HK-2 (cell line): ENCODE measurements around the gene RIN1.

ENCODE experiments used
- DNase-seq: peaks from one replicate; pipeline ENCODE4 v3.0.0-alpha.2; 2018; ENCODE audit not compliant: unreplicated experiment

Gene RIN1

DNA sequence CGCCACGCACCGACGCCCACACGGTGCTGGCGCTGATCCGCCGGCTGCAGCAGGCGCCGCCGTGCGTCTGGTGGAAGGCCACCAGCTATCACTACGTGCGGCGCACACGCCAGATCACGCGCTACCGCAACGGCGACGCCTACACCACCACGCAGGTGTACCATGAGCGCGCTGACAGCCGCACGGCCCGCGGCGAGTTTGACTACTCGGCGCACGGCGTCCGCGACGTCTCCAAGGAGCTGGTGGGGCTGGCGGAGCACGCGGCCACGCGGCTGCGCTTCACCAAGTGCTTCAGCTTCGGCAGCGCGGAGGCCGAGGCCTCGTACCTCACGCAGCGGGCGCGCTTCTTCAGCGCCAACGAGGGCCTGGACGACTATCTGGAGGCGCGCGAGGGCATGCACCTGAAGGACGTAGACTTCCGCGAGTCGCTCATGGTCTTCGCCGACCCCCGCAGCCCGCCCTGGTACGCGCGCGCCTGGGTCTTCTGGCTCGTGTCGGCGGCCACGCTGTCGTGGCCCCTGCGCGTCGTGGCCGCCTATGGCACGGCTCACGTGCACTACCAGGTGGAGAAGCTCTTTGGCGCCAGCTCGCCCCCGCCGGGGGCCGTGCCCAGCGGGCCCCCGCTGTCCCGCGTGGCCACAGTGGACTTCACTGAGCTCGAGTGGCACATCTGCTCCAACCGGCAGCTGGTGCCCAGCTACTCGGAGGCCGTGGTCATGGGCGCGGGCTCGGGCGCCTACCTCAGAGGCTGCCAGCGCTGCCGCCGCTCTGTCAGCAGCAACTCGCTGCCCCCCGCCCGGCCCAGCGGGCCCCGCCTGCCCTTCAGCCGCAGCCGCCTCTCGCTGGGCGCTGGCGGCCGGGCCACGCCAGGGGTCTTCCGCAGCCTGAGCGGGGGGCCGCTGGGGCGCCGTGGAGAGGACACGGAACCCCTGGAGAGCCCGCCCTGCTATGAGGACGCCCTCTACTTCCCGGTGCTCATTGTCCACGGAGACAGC lies 41.3 kb downstream of the RIN1 start:
- DNase-seq, result no peak

GRCh38 chr11:66293777-66294625 lies 42.2 kb downstream of the RIN1 start:
- no peak for DNase-seq

DNA sequence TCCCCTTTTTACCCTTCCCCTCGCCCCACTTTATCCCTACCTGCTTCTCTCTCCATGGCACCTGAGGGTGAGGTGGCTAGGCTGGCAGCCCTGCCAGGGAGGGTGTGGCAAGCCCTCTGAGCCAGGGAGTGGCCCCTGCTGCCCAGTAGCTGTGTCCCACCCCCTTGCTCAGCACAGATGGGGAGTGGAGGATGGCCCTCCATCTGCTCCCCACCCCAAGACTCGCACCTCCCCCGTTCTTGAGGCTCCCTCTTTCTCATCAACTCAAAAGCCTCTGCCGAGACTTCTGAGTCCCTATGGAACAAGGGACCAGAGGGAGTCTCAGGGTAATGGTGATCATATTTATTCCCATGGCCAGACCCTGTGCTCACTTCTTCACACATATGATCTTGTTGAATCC lies 42.9 kb downstream of the RIN1 start:
- no peak for DNase-seq

DNA sequence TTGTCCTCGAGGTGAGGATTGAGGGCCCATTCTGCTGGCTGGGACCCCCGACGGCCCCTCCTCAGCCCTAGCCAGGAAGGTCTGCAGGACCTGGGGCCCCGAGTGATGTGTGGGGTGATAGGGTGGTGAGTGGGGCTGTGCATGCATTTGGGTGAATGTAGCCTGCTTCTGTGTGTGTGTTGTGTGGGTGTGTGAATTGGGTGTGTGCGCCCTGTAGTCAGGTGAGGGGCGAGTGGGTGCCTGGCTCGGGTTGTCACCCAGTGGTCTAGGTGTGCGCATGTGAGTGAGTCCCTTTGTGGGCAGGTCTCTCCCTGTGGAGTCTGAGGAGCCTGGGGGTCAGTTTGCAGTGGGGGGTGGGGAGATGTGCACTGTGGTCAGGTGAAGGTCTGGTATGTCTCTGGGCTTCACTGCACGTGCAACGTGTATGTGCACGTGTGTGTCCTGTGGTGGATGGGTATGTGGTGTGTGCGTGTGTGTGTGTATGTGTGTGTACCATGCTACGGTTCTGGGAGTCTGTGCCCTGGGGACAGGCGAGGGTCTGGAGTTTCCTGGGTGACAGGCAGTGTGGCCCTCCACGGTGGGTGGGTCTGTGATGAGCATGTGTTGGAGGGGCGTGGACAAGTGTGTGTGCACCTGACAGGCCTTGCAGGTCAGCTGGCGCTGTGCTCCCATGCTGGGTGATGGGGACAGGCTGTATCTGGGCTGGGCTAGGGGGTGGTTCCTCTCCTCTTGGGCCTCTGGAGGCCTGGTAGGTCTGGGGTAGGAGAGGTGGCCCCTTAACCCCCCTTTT lies 43.5 kb downstream of the RIN1 start:
- no peak for DNase-seq

- DNase-seq, result no peak
Measured at GRCh38 chr11:66291706-66292542, 44.3 kb downstream of the RIN1 start, which contains the start of gene TMEM151A. Gene TMEM151A (plus strand): TSS chr11:66291894. CDS start chr11:66292014, 120 bp downstream.

- DNase-seq, result no peak
Measured at GRCh38 chr11:66291303-66291705, 44.9 kb downstream of the RIN1 start.

- DNase-seq, result no peak
Measured at GRCh38 chr11:66290330-66290621, 46.0 kb downstream of the RIN1 start.

- no peak for DNase-seq
Measured at GRCh38 chr11:66289548-66290329, 46.5 kb downstream of the RIN1 start.

GRCh38 chr11:66288671-66289547 lies 47.3 kb downstream of the RIN1 start, which contains the start of gene YIF1A:
Gene YIF1A (minus strand): TSS chr11:66289143. CDS start chr11:66288985, 158 bp downstream.
- DNase-seq, result peak; percentile 96

- DNase-seq, result no peak
Measured at GRCh38 chr11:66287889-66288670, 48.2 kb downstream of the RIN1 start.

DNA sequence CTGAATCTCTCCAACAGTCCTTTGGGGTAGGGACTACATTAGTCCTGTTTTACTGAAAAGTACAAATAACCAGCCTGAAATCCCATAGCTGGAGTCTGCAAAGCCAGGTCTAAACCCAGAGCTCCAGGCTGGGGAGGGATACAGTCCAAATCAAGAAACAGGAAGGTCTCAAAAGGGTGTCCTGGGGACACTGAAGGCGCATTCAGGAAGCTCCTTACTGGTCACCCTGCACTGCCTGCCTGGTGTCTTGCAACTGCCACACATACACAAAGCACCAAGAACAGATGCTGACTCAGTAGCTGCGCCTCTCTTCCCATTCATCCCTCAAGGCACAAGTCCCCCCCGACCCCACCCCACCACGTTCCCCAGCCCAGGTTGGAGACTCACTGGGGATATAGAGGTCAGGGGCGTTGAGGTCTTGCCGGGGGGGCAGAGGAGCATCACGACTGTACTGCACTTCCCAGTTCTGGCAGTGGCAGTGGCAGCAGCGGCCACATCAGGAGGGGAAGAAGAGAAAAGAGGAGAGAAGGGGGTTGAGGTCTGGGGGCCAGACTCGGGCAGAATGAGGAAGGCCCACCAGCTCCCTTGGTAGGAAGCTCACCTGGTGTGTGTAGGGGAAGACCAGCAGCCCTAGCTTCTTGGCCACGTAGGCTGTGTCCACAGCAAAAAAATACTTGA lies 48.9 kb downstream of the RIN1 start:
- DNase-seq, result no peak

DNA sequence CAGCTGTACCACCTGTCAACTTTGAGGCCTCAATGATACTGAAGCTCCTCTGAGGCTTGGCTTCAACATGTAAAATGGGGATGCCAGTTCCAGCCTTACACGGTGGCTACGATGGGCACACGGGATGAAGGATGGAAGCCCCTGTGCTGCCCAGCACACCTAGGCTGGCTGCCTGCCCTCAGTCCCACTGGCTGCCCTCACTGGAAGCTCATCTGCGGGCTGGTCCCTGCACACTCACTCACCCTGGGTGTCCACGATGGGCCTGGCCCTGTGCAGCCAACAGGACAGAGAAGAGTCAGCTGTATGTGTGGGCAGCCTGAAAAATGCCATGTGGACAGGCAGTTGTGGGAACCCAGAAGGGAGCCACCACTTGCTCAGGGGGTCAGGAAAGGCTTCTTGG lies 49.5 kb downstream of the RIN1 start:
- DNase-seq, result no peak

DNA sequence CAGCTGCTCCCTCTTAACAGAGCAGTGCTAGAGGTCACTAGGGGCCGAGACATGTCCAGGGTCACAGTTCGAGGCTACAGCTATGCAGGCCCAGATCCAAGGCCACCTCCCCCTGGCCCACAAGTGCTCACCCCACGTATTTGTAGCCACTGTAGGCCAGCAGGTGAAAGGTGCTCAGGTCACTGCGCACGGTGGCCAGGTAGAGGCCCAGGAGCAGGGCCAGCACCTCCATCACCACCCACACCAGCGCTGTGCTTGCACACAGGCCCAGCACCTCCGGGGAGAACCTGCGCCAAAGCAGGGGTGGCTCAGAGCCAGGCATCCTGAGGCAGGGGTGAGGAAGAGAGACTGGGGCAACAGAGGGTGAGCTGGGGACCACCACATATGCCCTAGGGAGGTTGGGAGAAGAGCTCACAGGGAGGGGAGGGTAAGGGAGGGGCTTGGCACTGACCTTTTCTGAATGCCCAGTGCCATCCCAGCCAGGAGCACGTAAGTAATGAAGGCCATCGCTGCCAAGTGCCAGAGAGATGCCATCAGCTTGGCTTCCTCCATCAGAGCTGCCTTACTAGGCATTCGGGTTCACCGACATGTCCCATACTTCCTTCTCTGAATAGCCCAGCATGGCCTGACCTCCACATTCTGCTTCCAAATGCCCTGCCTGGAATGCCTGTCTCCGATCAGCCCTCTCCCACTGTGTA lies 50.8 kb downstream of the RIN1 start:
- no peak for DNase-seq

- no peak for DNase-seq
Measured at GRCh38 chr11:66284526-66285078, 51.6 kb downstream of the RIN1 start.

GRCh38 chr11:66283461-66284105 lies 52.7 kb downstream of the RIN1 start:
- no peak for DNase-seq
